ENCODE data around the gene ROBO2. TPM values are rescaled to one million over a fixed set of nuclear protein-coding genes. Genes with fewer than 3 reads are reported as not detected.

Gene ROBO2
- total RNA-seq, 1 experiment from 2014 or later = not detected

- DNase-seq (ENCODE audit: low read depth, low spot score) (no peak), ATAC-seq (no peak)
- H4K20me1 ChIP-seq (ENCODE audit: insufficient read depth) = no peaks in the 10 kb centered on the region
- no TSS peak for BruUV-seq (replicated peaks)
- no peaks in the 10 kb centered on the region for H3K9me2 ChIP-seq (ENCODE audit: insufficient read depth)
- no peaks in the 10 kb centered on the region for H3K79me2 ChIP-seq (ENCODE audit: insufficient read depth, low read length)
- no peaks in the 10 kb centered on the region for H3K36me3 ChIP-seq (ENCODE audit: control insufficient read depth in 1 of 2, insufficient read depth in 2 of 2, low read length in 2 of 2)
- H3K4me3 ChIP-seq (replicated peaks in 1 of 2; ENCODE audit: low read depth in 1 of 2, low read length in 2 of 2) = no peak overlapping the region
- no peak overlapping the region for H3K9ac ChIP-seq (ENCODE audit: low read length)
- intact Hi-C loops (cut with micrococcal nuclease) = no loop called here
- no peaks in the 10 kb centered on the region for H3K4me1 ChIP-seq (ENCODE audit: control insufficient read depth in 1 of 2, insufficient read depth in 2 of 2, low read length in 2 of 2)
- no peak overlapping the region for H2AFZ ChIP-seq (ENCODE audit: low read depth, low read length, poor library complexity, severe bottlenecking)
- RAD21 ChIA-PET (ENCODE audit: low non-redundant PET in 1 of 2, low total read pairs in 2 of 2, uncharacterized antibody in 2 of 2, unreplicated experiment in 2 of 2) = no interaction called here
- no peak overlapping the region for H3K27ac ChIP-seq (ENCODE audit: low read depth, low read length)
- H3K27me3 ChIP-seq (ENCODE audit: insufficient read depth, low read length) = no peaks in the 10 kb centered on the region
- TF ChIP-seq EZH2 (IDR thresholded peaks at IDR 0.05) (no peak), SRF (IDR thresholded peaks at IDR 0.05; ENCODE audit: low read depth) (no peak), CTCF (IDR thresholded peaks at IDR 0.05 in 2 of 3, conservative IDR thresholded peaks at IDR 0.05 in 1 of 3; ENCODE audit: borderline replicate concordance in 1 of 3, insufficient read depth in 1 of 3, low read depth in 2 of 3, low read length in 2 of 3) (no peak), ATF3 (IDR thresholded peaks at IDR 0.05) (no peak), ELF1 (IDR thresholded peaks at IDR 0.05; ENCODE audit: borderline replicate concordance, low read depth) (no peak), ZNF274 (IDR thresholded peaks at IDR 0.05; ENCODE audit: low read depth, low read length) (no peak), TCF7L2 (IDR thresholded peaks at IDR 0.05; ENCODE audit: borderline replicate concordance, extremely low read depth, insufficient read depth, insufficient read length) (no peak), ZFX (IDR thresholded peaks at IDR 0.05) (no peak), POLR2AphosphoS5 (IDR thresholded peaks at IDR 0.05; ENCODE audit: low read depth, low read length) (no peak), CBX3 (IDR thresholded peaks at IDR 0.05; ENCODE audit: low read depth) (no peak), ZBTB33 (IDR thresholded peaks at IDR 0.05; ENCODE audit: extremely low read depth, insufficient replicate concordance, low read length) (no peak), YY1 (IDR thresholded peaks at IDR 0.05; ENCODE audit: extremely low read depth, insufficient replicate concordance, low read depth, low read length) (no peak), EGR1 (IDR thresholded peaks at IDR 0.05; ENCODE audit: low read depth) (no peak), REST (IDR thresholded peaks at IDR 0.05; ENCODE audit: low read depth) (no peak), RAD21 (IDR thresholded peaks at IDR 0.05; ENCODE audit: low read depth) (no peak), SP1 (IDR thresholded peaks at IDR 0.05; ENCODE audit: low read depth) (no peak), JUND (IDR thresholded peaks at IDR 0.05) (no peak)
- H3K9me3 ChIP-seq (ENCODE audit: control insufficient read depth in 1 of 2, insufficient read depth in 1 of 2, low read depth in 1 of 2, low read length in 2 of 2) = peaks cover 4 to 23% of the 10 kb centered on the region in 2 experiments; a peak in 2 of 4 replicates
- CTCF ChIA-PET = no interaction called here
- H3K4me2 ChIP-seq (ENCODE audit: low read length) = no peak overlapping the region
- POLR2A ChIA-PET = no interaction called here
These were observed 632.1 kb downstream of the ROBO2 start for GRCh38 chr3:77672016-77672415.

All from HCT116 (cell line).